HUES48 (cell line): ENCODE data around the gene BRAP.
"Not testable (repeated sequence)": the region's sequence is repeated elsewhere in the genome, so short reads cannot be mapped to it uniquely, and the experiment has no call there.

Source experiments
- H3K27ac ChIP-seq: one replicate; pipeline ENCODE4 v1.7.0; 2013; ENCODE audit warnings: low read depth, low read length, inconsistent platforms
- H3K27me3 ChIP-seq: 2 replicates; pipeline ENCODE4 v1.6.1; 2013; ENCODE audit warnings: mild to moderate bottlenecking, low read length; ENCODE audit not compliant: control insufficient read depth, insufficient read depth
- H3K36me3 ChIP-seq: 2 replicates; pipeline ENCODE4 v1.6.1; 2013; ENCODE audit warnings: low read length; ENCODE audit not compliant: control insufficient read depth, insufficient read depth
- H3K4me1 ChIP-seq: 2 replicates; pipeline ENCODE4 v1.6.1; 2013; ENCODE audit warnings: mild to moderate bottlenecking, low read length; ENCODE audit not compliant: control insufficient read depth, insufficient read depth
- H3K4me3 ChIP-seq: 2 replicates; pipeline ENCODE4 v1.5.1; 2013; ENCODE audit warnings: mild to moderate bottlenecking, low read depth, low read length
- H3K9ac ChIP-seq: 2 replicates; pipeline ENCODE4 v1.6.1; 2013; ENCODE audit warnings: mild to moderate bottlenecking, low read depth, low read length, moderate library complexity
- H3K9me3 ChIP-seq: 2 replicates; pipeline ENCODE4 v1.6.1; 2013; ENCODE audit warnings: low read length; ENCODE audit not compliant: control insufficient read depth, insufficient read depth

The BRAP gene

GRCh38 chr12:111673503-111673902 lies 12.3 kb downstream of the BRAP start:
- H3K36me3 ChIP-seq = peaks cover 84% of the 10 kb centered on the region
- no peak overlapping the region for H3K27ac ChIP-seq

GRCh38 chr12:111672822-111673381 lies 12.9 kb downstream of the BRAP start:
- no peaks in the 10 kb centered on the region for H3K9me3 ChIP-seq
- no peaks in the 10 kb centered on the region for H3K4me1 ChIP-seq
- no peak overlapping the region for H3K4me3 ChIP-seq
- peaks cover 88% of the 10 kb centered on the region for H3K36me3 ChIP-seq
- H3K9ac ChIP-seq = no peak overlapping the region
- H3K27ac ChIP-seq = no peak overlapping the region
- no peaks in the 10 kb centered on the region for H3K27me3 ChIP-seq

More at GRCh38 chr12:111673503-111673902, 12.3 kb downstream of the BRAP start:
- H3K4me1 ChIP-seq = no peaks in the 10 kb centered on the region
- no peaks in the 10 kb centered on the region for H3K27me3 ChIP-seq
- no peak overlapping the region for H3K9ac ChIP-seq
- no peaks in the 10 kb centered on the region for H3K9me3 ChIP-seq
- H3K4me3 ChIP-seq = no peak overlapping the region

- Histone ChIP-seq H3K4me1 (no peaks in the 10 kb centered on the region), H3K27ac (peak overlapping the region; percentile 32), H3K4me3 (no peak overlapping the region), H3K9me3 (no peaks in the 10 kb centered on the region), H3K27me3 (no peaks in the 10 kb centered on the region), H3K36me3 (peaks cover 78% of the 10 kb centered on the region), H3K9ac (no peak overlapping the region)
These were observed 20.5 kb downstream of the BRAP start for GRCh38 chr12:111664961-111665865.

- H3K36me3 ChIP-seq = peaks cover 78% of the 10 kb centered on the region
- no peaks in the 10 kb centered on the region for H3K9me3 ChIP-seq
These were observed 21.3 kb downstream of the BRAP start for GRCh38 chr12:111664499-111664898.

GRCh38 chr12:111656016-111656415 lies 29.7 kb downstream of the BRAP start:
- no peaks in the 10 kb centered on the region for H3K9me3 ChIP-seq
- no peaks in the 10 kb centered on the region for H3K27me3 ChIP-seq
- no peak overlapping the region for H3K4me3 ChIP-seq
- peaks cover 79% of the 10 kb centered on the region for H3K36me3 ChIP-seq
- no peak overlapping the region for H3K9ac ChIP-seq
- H3K27ac ChIP-seq = no peak overlapping the region
- H3K4me1 ChIP-seq = no peaks in the 10 kb centered on the region

More at GRCh38 chr12:111664499-111664898, 21.3 kb downstream of the BRAP start:
- no peak overlapping the region for H3K9ac ChIP-seq
- no peak overlapping the region for H3K4me3 ChIP-seq
- no peaks in the 10 kb centered on the region for H3K27me3 ChIP-seq
- no peaks in the 10 kb centered on the region for H3K4me1 ChIP-seq
- H3K27ac ChIP-seq = no peak overlapping the region

GRCh38 chr12:111655356-111655755 lies 30.4 kb downstream of the BRAP start:
- Histone ChIP-seq H3K36me3 (peaks cover 82% of the 10 kb centered on the region), H3K4me3 (no peak overlapping the region), H3K9ac (no peak overlapping the region), H3K27me3 (no peaks in the 10 kb centered on the region), H3K9me3 (no peaks in the 10 kb centered on the region), H3K4me1 (no peaks in the 10 kb centered on the region), H3K27ac (no peak overlapping the region)

GRCh38 chr12:111653596-111653995 lies 32.2 kb downstream of the BRAP start:
- Histone ChIP-seq H3K9me3 (no peaks in the 10 kb centered on the region), H3K4me3 (no peak overlapping the region), H3K27me3 (no peaks in the 10 kb centered on the region), H3K36me3 (peaks cover 81% of the 10 kb centered on the region), H3K27ac (no peak overlapping the region), H3K9ac (no peak overlapping the region), H3K4me1 (no peaks in the 10 kb centered on the region)

GRCh38 chr12:111652530-111652929 lies 33.2 kb downstream of the BRAP start:
- not testable (repeated sequence) for H3K9me3 ChIP-seq, H3K27me3 ChIP-seq, H3K4me3 ChIP-seq, H3K4me1 ChIP-seq, H3K9ac ChIP-seq, H3K27ac ChIP-seq
- H3K36me3 ChIP-seq = peaks cover 79% of the 10 kb centered on the region

GRCh38 chr12:111650912-111651311 lies 34.8 kb downstream of the BRAP start:
- Histone ChIP-seq H3K4me3 (no peak overlapping the region), H3K27ac (no peak overlapping the region), H3K9ac (no peak overlapping the region), H3K27me3 (no peaks in the 10 kb centered on the region), H3K9me3 (no peaks in the 10 kb centered on the region), H3K36me3 (peaks cover 80% of the 10 kb centered on the region), H3K4me1 (no peaks in the 10 kb centered on the region)

- Histone ChIP-seq H3K27me3 (no peaks in the 10 kb centered on the region), H3K9ac (no peak overlapping the region), H3K9me3 (no peaks in the 10 kb centered on the region), H3K27ac (no peak overlapping the region), H3K36me3 (peaks cover 69% of the 10 kb centered on the region), H3K4me1 (no peaks in the 10 kb centered on the region), H3K4me3 (no peak overlapping the region)
These were observed 40.3 kb downstream of the BRAP start for GRCh38 chr12:111645433-111645832.

- Histone ChIP-seq H3K4me3 (no peak overlapping the region), H3K27ac (no peak overlapping the region), H3K36me3 (peaks cover 54% of the 10 kb centered on the region), H3K27me3 (no peaks in the 10 kb centered on the region), H3K4me1 (no peaks in the 10 kb centered on the region), H3K9me3 (no peaks in the 10 kb centered on the region), H3K9ac (no peak overlapping the region)
These were observed 42.3 kb downstream of the BRAP start for GRCh38 chr12:111643427-111643826.
